NCI-H2029 treated with DMSO at 0.1 percent for 48 hours (cell line): ENCODE measurements around the gene DLG1.

Experiments used
- DNase-seq: peaks from one replicate; lab custom pipeline; 2025; lab: John Stamatoyannopoulos, UW

The DLG1 gene

GRCh38 chr3:196996454-196997265 lies 301.8 kb downstream of the DLG1 start:
- peak; percentile 67 for DNase-seq

- no peak for DNase-seq
Observed at GRCh38 chr3:196995646-196996355, 302.6 kb downstream of the DLG1 start.

- DNase-seq, result no peak
Observed at GRCh38 chr3:196995027-196995426, 303.4 kb downstream of the DLG1 start.

- DNase-seq, result no peak
Observed at GRCh38 chr3:196994056-196994455, 304.4 kb downstream of the DLG1 start.
